ENCODE measurements around the gene COMMD10.

Gene COMMD10

DNA sequence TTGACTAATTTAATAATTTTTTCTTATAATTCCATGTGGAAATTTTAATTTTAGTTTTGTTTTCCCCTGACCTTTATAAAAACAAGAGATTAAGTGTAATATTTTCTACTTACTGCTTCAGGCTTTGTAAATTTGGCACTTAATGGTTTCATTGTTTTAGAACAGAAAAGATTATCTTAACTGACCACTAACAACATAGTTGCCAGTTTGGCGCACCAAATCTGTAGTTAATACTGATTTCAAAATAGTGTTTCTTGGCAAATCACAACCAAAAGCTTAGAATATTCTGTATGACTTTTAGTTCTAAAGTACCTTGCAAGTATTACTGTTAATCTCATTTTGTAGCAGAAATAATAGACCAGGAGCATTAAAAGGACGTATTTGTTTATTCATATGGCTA is 124.3 kb downstream of the COMMD10 start:
- DNase-seq (ENCODE audit: extremely low read depth, low read depth), result no peak

DNA sequence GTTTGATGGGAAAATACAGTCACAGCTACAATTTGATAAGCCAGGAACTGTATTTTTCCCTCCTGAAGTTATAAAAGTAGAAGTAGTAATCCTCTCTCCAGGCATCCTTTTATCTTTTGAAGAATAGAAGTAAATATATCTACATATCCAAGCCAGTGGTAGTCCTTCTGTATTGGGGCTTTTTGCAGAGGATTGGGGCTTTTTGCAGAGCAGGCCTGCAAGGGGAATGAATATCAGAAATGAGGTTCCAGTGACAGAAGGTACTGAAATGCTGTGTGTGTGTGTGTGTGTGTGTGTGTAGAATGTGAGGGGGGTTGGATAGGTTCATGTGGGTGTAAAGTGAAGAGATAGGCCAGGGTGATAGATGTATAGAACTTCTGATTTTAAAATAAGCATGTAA is 127.4 kb downstream of the COMMD10 start:
- DNase-seq (ENCODE audit: extremely low read depth, low read depth), result no peak
- TF ChIP-seq, protein P1, sequence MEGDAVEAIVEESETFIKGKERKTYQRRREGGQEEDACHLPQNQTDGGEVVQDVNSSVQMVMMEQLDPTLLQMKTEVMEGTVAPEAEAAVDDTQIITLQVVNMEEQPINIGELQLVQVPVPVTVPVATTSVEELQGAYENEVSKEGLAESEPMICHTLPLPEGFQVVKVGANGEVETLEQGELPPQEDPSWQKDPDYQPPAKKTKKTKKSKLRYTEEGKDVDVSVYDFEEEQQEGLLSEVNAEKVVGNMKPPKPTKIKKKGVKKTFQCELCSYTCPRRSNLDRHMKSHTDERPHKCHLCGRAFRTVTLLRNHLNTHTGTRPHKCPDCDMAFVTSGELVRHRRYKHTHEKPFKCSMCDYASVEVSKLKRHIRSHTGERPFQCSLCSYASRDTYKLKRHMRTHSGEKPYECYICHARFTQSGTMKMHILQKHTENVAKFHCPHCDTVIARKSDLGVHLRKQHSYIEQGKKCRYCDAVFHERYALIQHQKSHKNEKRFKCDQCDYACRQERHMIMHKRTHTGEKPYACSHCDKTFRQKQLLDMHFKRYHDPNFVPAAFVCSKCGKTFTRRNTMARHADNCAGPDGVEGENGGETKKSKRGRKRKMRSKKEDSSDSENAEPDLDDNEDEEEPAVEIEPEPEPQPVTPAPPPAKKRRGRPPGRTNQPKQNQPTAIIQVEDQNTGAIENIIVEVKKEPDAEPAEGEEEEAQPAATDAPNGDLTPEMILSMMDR (IDR thresholded peaks at IDR 0.05; ENCODE audit: low read depth, low read length), result no peak

More for the DNA sequence above, 124.3 kb downstream of the COMMD10 start:
- TF ChIP-seq, protein P1 (IDR thresholded peaks at IDR 0.05; ENCODE audit: low read depth, low read length), result no peak

DNA sequence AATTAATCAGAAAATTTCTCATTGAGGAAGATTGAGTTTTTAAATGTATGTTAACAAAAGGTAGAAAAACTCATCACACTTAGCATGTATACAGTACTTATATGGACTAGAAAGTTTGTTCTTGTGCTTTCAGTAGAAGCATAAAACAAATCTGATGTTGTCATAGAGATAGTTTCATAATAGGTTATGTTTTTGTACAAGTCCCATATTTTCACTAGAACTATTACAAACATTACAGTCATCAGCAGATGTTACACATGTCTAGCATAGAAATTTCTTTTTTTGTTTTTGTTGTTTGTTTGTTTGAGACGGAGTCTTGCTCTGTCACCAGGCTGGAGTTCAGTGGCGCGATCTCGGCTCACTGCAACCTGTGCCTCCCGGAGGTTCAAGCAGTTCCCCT is 131.4 kb downstream of the COMMD10 start:
- TF ChIP-seq, protein P1 (IDR thresholded peaks at IDR 0.05; ENCODE audit: low read depth, low read length), result no peak

DNA sequence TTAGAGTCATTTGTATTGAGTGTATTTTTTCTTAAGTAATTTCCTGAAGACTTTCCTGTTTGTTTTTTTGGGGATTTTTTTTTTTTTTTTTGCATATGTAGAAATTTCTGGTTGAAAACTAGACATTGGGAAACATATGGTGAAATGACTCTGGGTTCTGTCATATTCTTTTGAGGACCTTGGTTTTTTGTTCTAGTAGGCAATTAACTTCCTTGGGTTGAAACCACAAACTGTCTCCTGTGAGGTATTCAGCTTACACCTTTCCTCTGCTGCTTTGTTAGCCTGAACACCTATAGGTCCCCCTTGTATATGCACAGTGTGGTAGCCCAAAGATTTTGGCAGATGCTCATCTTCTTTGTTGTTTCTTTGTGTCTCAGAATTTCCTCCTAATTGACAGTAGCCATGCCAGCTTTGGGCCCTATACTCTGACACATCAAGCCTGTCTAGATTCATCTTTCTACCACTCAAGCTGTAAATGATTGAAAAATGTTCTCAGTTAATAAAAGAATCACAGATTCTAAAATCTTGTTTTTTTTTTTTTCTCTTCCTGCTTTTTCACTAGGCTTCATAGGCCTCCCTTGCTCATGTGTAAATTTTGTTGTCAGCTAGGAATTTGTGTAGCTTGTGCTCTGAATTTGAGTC is 140.6 kb downstream of the COMMD10 start:
- TF ChIP-seq, protein P1 (IDR thresholded peaks at IDR 0.05; ENCODE audit: low read depth, low read length), result no peak
- no peak for DNase-seq (ENCODE audit: extremely low read depth, low read depth)

More for the DNA sequence above, 131.4 kb downstream of the COMMD10 start:
- no peak for DNase-seq (ENCODE audit: extremely low read depth, low read depth)

DNA sequence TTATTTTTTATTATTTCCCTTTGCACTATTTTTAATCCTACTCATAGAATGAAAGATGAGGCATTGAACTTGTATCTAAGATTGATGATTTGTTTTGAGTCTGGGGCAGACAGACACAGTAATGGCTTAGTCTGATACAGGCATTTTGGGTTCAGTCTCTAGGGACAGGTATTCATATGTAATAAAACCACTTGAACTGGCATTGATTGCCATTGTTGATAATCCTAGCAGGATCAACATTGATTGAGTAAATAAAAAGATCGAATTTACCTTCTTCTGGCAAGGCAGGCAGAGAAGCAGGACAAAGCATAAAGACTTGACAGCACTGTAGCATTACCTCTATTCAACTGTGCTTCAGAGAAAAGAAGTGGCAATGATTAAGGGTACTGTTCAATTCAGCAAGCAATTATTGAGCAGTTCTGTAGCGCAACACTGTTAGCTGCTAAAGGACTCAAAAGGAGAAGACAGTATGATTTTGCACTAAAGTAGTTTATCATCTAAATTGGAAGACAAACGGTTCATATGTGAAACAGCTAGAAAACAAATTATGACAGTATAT is 144.4 kb downstream of the COMMD10 start:
- DNase-seq (ENCODE audit: extremely low read depth, low read depth), result no peak
- TF ChIP-seq, protein P1 (IDR thresholded peaks at IDR 0.05; ENCODE audit: low read depth, low read length), result no peak

DNA sequence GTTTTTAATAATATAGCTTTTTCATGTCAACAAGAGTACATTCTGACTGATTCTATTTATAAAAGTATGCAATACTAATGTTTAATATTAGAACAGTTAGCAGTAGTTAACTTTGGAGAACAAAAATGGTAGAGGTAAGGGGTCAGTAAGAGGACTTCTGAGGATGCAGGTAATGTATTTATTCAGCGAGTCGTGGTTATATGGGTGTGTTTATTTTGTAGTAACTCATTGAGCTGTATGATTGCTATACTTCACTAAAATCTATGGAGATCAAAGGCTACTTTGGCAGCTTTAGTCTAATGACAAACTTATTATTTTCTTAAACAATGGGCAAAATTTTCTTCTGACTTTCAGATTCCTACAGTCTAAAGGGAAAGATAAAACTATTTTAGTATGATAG is 146.5 kb downstream of the COMMD10 start:
- no peak for DNase-seq (ENCODE audit: extremely low read depth, low read depth)
- TF ChIP-seq, protein P1 (IDR thresholded peaks at IDR 0.05; ENCODE audit: low read depth, low read length), result no peak

DNA sequence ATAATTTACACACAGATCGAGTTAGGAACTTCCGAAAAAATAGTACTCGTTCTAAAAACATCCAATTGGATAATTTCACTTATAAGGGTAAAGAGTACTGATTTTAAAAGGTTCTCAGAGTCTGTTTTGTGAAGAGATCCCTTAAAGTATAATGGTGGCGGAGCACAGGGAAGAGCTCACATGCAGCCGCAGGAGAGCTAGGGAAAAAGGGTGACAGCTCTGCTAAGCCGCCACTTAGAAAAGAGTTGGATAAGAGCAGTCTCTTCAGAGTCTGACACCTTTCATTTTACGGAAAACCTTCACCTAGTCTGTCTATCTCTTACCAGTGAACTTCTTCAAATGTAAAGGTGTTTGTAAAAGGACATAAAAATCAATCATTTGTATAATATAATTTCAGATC is 149.9 kb downstream of the COMMD10 start:
- DNase-seq (ENCODE audit: extremely low read depth, low read depth), result no peak
- TF ChIP-seq, protein P1 (IDR thresholded peaks at IDR 0.05; ENCODE audit: low read depth, low read length), result no peak
